Measurements from ENCODE around the gene TBC1D22A.

DNA sequence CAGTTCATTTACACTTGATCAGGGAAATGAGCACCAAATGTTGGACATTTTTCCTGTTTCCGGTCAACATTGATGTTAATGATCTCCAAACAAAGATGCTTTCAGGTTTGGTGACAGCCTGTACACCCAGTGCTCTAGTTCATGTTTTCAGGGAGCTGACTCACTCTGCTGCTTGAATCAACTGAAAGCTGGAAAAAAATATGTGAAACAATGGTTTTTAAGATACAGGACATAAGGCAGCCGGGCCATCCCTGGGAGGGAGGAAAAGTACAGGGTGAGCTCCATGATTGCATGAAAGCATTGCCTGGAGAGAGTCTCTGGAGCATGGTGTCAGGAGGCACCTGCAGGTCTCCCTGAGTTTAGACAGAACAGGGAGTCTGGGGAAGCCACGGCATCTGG is 259.6 kb downstream of the TBC1D22A start:
- TF ChIP-seq, protein P1, sequence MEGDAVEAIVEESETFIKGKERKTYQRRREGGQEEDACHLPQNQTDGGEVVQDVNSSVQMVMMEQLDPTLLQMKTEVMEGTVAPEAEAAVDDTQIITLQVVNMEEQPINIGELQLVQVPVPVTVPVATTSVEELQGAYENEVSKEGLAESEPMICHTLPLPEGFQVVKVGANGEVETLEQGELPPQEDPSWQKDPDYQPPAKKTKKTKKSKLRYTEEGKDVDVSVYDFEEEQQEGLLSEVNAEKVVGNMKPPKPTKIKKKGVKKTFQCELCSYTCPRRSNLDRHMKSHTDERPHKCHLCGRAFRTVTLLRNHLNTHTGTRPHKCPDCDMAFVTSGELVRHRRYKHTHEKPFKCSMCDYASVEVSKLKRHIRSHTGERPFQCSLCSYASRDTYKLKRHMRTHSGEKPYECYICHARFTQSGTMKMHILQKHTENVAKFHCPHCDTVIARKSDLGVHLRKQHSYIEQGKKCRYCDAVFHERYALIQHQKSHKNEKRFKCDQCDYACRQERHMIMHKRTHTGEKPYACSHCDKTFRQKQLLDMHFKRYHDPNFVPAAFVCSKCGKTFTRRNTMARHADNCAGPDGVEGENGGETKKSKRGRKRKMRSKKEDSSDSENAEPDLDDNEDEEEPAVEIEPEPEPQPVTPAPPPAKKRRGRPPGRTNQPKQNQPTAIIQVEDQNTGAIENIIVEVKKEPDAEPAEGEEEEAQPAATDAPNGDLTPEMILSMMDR (IDR thresholded peaks at IDR 0.05) = no peak
- no peak for TF ChIP-seq EP300 (IDR thresholded peaks at IDR 0.05)
